ENCODE data around the gene GAB3.

DNA sequence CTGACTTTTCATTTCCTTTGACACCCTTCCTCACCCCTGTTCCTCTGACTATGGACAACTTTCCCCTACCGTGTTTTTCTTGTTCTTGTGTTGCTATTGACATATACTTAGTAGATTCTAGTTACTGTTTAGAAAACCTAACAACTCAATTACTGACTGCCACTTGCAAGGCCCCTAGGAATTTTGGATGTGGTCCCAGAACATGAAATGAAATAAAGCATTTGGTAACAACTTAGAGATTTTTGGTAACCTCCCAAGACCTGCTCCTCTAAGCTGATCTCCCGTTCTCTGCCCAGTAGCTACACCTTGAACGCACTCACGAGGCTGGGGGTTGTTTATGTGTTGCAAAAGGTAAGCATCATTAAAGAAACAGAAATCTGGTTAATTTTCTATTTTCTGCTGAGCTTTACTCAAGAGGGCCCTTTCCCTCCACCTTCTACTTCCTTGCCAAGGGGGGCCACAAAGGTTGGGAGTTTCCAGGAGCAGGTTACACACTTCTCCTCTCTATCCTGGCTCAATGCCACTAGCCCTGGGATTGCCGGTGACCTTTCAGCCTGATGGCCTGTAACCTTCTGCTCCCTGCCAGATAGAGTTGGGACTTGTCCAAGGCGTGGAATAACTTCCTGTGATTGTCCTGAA lies 20.5 kb downstream of the GAB3 start:
- no peak for TF ChIP-seq POLR2A (IDR thresholded peaks at IDR 0.05)
- no peak for TF ChIP-seq CTCF (IDR thresholded peaks at IDR 0.05)
